Dendritic cell treated with granulocyte-macrophage colony-stimulating factor and Interleukin-4, amounts not matched to agents 40 ng/mL and 50 ng/mL, for 4 days (primary cell): ENCODE data around the gene GPSM1.

Experiments used
- H3K27ac Mint-ChIP-seq: one replicate; pipeline ENCODE4 v1.8.0; 2022; ENCODE audit warnings: mild to moderate bottlenecking, mixed read lengths
- H3K27me3 Mint-ChIP-seq: one replicate; pipeline ENCODE4 v1.8.0; 2022; ENCODE audit warnings: mild to moderate bottlenecking, mixed read lengths
- H3K36me3 Mint-ChIP-seq: one replicate; pipeline ENCODE4 v1.8.0; 2022; ENCODE audit warnings: low read depth, mixed read lengths
- H3K4me1 Mint-ChIP-seq: one replicate; pipeline ENCODE4 v1.8.0; 2022; ENCODE audit warnings: low read depth, mixed read lengths
- H3K4me3 Mint-ChIP-seq: one replicate; pipeline ENCODE4 v1.8.0; 2022; ENCODE audit warnings: mild to moderate bottlenecking, moderate library complexity, mixed read lengths
- H3K9me3 Mint-ChIP-seq: one replicate; pipeline ENCODE4 v1.8.0; 2022; ENCODE audit warnings: mixed read lengths
- intact Hi-C: fragments of 100-400 bp; cut with micrococcal nuclease; formaldehyde crosslinking; loops from one replicate; pipeline ENCODE4 v1.15.0; 2022

Gene GPSM1

GRCh38 chr9:136327304-136327974 is at the start of gene GPSM1:
GPSM1 (plus strand) TSS chr9:136327539; CDS start chr9:136327696, 157 bp downstream.
- Mint-ChIP-seq H3K4me3 (peak within 1 kb of the TSS; percentile 65), H3K27ac (no peak within 1 kb of the TSS), H3K9me3 (no peaks in the 10 kb centered on the region), H3K36me3 (no peaks in the 10 kb centered on the region), H3K4me1 (peaks cover 13% of the 10 kb centered on the region), H3K27me3 (peaks cover 41% of the 10 kb centered on the region)
- intact Hi-C loops: no loop called here

DNA sequence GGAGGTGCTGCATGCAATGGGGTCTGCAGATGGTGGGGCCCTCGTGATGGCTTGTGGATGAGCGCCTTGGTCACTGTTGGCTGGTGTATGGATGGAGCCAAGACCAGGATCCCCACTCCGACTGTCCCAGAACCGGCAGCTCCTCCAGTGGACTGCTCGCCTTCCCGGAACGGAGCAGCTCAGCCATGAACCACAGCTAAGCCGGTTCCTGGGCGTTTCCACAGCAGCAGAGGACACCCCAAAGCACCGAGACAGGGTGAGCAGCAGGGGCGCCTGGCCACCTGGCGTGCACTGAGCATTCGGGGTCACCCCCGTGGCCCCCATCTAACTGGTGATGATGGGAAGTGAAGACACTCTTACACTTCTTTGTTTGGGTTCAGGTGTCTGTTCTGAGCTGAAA is 49.6 kb upstream of the GPSM1 start:
- H3K4me3 Mint-ChIP-seq: no peak overlapping the region
- H3K4me1 Mint-ChIP-seq: no peaks in the 10 kb centered on the region
- no peaks in the 10 kb centered on the region for H3K9me3 Mint-ChIP-seq
- no peaks in the 10 kb centered on the region for H3K36me3 Mint-ChIP-seq
- no peak overlapping the region for H3K27ac Mint-ChIP-seq
- intact Hi-C loops: no loop called here
- peaks cover 23% of the 10 kb centered on the region for H3K27me3 Mint-ChIP-seq

DNA sequence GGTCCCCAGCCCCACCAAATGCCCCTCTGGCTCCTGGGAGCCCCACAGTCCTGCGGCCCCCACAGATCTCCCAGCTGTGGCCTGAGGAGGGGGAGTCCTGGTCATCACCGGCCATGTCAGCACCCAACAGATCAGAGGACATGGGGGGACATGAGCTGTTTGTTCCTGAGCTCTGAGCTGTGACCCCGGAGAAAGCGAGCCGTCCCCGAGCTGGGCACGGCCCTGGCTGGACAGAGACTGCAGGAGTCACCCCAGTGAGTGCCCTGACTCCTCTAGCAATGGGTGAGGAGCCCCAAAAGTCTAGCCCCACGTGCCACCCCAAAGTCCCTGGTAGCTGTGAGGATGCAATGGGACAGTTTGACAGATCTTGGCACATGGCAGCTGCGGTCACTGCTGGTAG is 49.1 kb upstream of the GPSM1 start:
- Mint-ChIP-seq H3K4me3 (no peak overlapping the region), H3K4me1 (no peaks in the 10 kb centered on the region), H3K27me3 (peaks cover 25% of the 10 kb centered on the region), H3K9me3 (no peaks in the 10 kb centered on the region), H3K27ac (no peak overlapping the region), H3K36me3 (no peaks in the 10 kb centered on the region)
- intact Hi-C loops: no loop called here

DNA sequence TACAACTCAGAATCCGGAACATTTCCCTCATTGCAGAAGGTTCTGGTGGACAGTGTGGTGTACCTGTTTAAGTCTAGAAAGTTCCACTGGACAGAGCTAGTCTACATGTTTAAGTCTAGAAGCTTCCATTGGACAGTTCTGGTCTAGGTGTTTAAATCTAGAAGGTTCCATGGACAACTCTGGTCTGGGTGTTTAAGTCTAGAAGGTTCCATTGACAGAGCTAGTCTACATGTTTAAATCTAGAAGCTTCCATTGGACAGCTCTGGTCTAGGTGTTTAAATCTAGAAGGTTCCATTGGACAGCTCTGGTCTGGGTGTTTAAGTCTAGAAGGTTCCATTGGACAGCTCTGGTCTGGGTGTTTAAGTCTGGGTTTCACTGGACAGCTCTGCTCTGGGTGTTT is 48.4 kb upstream of the GPSM1 start:
- H3K4me1 Mint-ChIP-seq: peaks cover 5% of the 10 kb centered on the region
- no peaks in the 10 kb centered on the region for H3K36me3 Mint-ChIP-seq
- H3K27me3 Mint-ChIP-seq: peaks cover 28% of the 10 kb centered on the region
- intact Hi-C loops: no loop called here
- no peaks in the 10 kb centered on the region for H3K9me3 Mint-ChIP-seq
- no peak overlapping the region for H3K27ac Mint-ChIP-seq
- H3K4me3 Mint-ChIP-seq: no peak overlapping the region

DNA sequence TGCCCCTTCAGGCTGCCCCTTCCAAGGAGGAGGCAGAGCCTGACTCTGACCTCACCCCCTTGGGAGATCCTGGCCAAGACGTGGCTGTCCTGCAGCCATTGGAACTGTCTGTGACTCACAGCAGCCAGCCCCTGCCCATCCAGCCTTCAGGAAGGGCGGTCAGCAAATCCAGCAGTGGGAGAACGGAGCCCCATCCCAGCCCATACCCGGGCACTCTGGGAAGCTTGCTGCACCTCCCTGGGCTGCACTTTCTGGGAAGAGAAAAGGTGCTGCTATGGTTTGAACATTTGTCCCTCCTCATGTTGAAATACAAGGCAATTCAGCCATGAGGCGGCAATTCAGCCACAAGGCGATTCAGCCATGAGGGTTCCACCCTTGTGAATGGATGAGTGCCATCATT is 47.9 kb upstream of the GPSM1 start:
- H3K4me3 Mint-ChIP-seq: no peak overlapping the region
- H3K4me1 Mint-ChIP-seq: peaks cover 6% of the 10 kb centered on the region
- intact Hi-C loops: no loop called here
- no peaks in the 10 kb centered on the region for H3K36me3 Mint-ChIP-seq
- no peaks in the 10 kb centered on the region for H3K9me3 Mint-ChIP-seq
- peaks cover 28% of the 10 kb centered on the region for H3K27me3 Mint-ChIP-seq
- H3K27ac Mint-ChIP-seq: no peak overlapping the region

DNA sequence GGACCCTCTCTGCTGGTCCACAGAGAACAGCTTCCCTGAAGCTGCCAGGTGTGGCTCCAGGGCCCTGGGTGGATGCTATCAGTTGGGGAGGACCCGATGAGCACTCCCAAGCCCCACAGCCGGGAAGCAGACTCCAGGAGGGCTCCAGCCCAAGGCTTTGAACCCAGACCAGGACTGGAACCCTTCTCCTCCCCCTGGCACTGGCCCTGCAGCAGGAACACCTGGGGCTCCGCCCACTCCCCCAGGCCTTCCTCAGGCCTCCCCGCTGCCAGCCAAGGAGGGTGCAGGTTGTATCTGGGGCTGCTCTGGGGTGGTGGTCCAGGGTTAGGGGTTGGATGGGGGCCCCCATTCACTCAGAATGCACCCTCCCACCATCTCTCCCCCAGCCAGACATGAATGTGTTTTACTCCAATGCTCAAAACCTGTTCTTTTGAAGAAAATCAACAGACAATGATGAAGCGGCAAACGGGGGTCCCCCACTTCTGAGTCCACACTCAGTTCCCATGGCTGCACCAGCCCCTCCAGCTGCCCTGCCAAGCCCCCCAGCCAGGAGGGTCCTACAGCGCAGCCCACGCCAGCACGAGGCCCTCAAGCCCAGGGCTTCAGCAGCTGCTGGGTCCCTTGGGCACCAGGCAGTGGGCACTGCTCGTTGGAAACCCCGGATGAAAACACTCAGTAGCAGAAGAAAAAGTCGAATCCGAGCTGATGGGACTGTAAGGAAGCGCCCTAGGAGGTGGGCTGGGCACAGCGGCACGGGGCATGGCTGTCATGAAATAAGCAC is 46.6 kb upstream of the GPSM1 start:
- intact Hi-C loops: no loop called here
- H3K27me3 Mint-ChIP-seq: peaks cover 22% of the 10 kb centered on the region
- no peak overlapping the region for H3K27ac Mint-ChIP-seq
- no peaks in the 10 kb centered on the region for H3K36me3 Mint-ChIP-seq
- no peaks in the 10 kb centered on the region for H3K9me3 Mint-ChIP-seq
- peaks cover 6% of the 10 kb centered on the region for H3K4me1 Mint-ChIP-seq
- no peak overlapping the region for H3K4me3 Mint-ChIP-seq

DNA sequence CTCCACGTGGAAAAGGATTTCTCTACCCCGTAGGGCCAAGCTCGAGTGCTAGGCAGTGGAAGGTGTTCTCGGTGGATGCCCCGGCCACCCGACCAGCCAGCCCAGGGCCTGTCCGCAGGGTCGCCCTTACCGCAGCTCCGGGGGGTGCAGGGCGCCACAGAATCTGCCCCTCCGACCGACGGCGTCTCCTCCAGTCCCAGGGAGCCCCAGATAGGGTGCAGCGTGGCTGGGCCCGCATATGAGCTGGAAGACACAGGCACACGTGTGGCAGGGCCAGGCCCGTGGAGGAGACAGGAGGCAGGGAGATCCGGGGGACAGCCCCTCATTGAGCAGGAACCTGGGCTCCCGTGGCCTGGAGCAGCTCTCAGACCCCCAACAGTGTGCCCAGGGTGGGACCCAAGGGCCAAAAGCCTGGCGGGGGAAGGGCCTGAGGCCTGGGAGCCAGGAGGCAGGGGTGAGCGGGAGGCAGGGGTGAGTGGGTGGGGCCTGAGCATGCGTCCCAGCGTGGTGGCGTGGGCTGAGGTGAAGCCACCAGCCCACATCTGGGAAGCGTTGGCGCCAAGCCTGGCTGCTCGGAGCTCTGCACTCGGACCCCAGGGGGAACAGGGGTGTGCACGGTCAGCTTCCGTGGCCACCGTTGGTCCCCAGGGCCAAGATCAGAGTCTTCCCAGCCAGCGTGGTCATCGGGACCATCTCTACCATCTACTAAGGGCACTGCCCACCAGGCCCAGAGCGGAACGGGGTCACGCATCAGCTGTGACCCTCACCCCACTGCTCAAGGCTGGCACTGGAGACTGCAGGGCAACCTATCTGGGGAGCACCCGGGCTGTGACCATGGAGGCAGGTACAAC is 45.7 kb upstream of the GPSM1 start:
- Mint-ChIP-seq H3K4me3 (no peak overlapping the region), H3K9me3 (no peaks in the 10 kb centered on the region), H3K27me3 (peaks cover 14% of the 10 kb centered on the region), H3K27ac (no peak overlapping the region), H3K36me3 (no peaks in the 10 kb centered on the region), H3K4me1 (peaks cover 6% of the 10 kb centered on the region)
- intact Hi-C loops: no loop called here

GRCh38 chr9:136282272-136282861 is 45.0 kb upstream of the GPSM1 start:
- intact Hi-C loops: no loop called here
- H3K27ac Mint-ChIP-seq: no peak overlapping the region
- H3K4me3 Mint-ChIP-seq: no peak overlapping the region
- H3K9me3 Mint-ChIP-seq: no peaks in the 10 kb centered on the region
- H3K27me3 Mint-ChIP-seq: peaks cover 12% of the 10 kb centered on the region
- no peaks in the 10 kb centered on the region for H3K36me3 Mint-ChIP-seq
- peaks cover 6% of the 10 kb centered on the region for H3K4me1 Mint-ChIP-seq

- Mint-ChIP-seq H3K27ac (no peak overlapping the region), H3K27me3 (peaks cover 10% of the 10 kb centered on the region), H3K4me1 (peaks cover 6% of the 10 kb centered on the region), H3K9me3 (no peaks in the 10 kb centered on the region), H3K4me3 (no peak overlapping the region), H3K36me3 (no peaks in the 10 kb centered on the region)
- intact Hi-C loops: loop anchor here (1.0 kb wide), 1 partner anchor 113 kb away; no protein-coding TSS in a partner anchor
Measured at GRCh38 chr9:136283291-136284235, 43.8 kb upstream of the GPSM1 start.

GRCh38 chr9:136284311-136284710 is 43.0 kb upstream of the GPSM1 start:
- no peak overlapping the region for H3K27ac Mint-ChIP-seq
- H3K4me1 Mint-ChIP-seq: peaks cover 6% of the 10 kb centered on the region
- H3K9me3 Mint-ChIP-seq: no peaks in the 10 kb centered on the region
- H3K27me3 Mint-ChIP-seq: peaks cover 8% of the 10 kb centered on the region
- H3K36me3 Mint-ChIP-seq: no peaks in the 10 kb centered on the region
- H3K4me3 Mint-ChIP-seq: no peak overlapping the region
- intact Hi-C loops: no loop called here

DNA sequence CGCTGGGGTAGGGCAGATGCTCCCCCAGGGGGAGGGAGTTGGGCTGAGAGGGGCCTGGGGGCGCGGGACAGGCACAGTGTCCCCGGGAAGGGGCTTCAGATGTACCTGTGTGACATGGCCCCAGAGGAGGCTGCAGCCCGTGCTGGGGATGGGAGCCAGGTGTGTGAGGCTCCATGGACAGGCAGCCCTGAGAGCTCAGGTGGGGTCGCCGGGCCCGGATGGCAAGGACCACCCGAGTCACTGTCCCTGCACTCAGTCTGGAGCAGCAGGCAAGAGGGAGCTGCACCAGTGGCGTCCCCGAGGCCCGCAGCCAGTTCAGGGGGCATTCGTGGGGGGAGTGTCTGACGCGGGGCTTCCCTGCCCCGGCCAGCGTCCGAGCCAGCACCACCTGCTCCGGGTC is 42.4 kb upstream of the GPSM1 start:
- intact Hi-C loops: no loop called here
- Mint-ChIP-seq H3K4me3 (no peak overlapping the region), H3K27ac (no peak overlapping the region), H3K9me3 (no peaks in the 10 kb centered on the region), H3K4me1 (peaks cover 6% of the 10 kb centered on the region), H3K36me3 (no peaks in the 10 kb centered on the region), H3K27me3 (peaks cover 6% of the 10 kb centered on the region)

DNA sequence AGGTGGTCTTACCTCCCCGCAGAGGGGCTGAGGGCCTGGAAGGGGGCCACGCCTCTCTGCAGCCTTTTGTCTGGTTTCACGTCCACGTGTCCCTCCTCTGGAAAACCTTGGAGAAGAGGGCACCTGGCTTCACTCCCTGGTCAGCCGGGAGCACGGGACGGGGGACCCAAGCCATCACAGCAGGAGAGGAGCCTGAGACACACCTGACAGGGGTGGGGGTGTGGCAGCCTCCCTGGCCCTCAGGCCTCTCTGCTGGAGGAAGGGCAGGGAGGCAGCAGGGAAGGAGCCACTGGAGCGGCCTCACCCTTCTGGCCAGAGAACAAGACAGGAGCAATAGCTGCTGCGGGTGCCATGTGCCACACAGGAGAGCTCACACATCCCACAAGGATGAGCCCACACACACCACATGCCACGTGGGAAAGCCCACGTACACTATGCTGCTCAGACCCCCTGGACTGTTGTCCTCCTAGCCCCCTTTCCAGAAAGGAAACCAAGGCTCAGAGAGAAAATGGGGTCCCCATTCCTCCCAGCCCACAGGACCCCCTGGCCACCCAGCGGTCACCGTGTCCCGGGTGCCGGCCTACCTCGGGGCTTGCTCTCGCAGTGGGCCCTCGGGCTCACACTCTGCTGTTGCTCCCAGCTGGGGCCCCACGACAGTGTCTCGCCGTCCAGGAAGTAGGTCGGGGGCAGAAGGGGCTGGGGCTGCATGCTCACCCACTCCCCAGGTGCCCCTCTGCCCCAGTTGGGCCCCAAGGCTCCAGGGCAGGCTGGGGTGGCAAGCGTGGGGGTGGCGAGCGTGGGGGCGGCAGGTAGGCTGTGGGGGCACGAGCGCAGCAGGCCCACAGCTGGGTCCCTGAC is 41.6 kb upstream of the GPSM1 start:
- H3K9me3 Mint-ChIP-seq: no peaks in the 10 kb centered on the region
- H3K4me3 Mint-ChIP-seq: no peak overlapping the region
- peaks cover 6% of the 10 kb centered on the region for H3K27me3 Mint-ChIP-seq
- no peaks in the 10 kb centered on the region for H3K36me3 Mint-ChIP-seq
- H3K27ac Mint-ChIP-seq: no peak overlapping the region
- intact Hi-C loops: no loop called here
- H3K4me1 Mint-ChIP-seq: peaks cover 6% of the 10 kb centered on the region
